B cell (primary cell): ENCODE measurements around the gene USP46. TPM values are rescaled to one million over a fixed set of nuclear protein-coding genes. Genes with fewer than 3 reads are reported as not detected.

ENCODE experiments used
- ATAC-seq: fragments of 200-7000 bp; cut with Tn5 transposase; one replicate; pipeline ENCODE4 v1.10.0; 2021; ENCODE audit warnings: low read depth, mild to moderate bottlenecking, moderate number of reproducible peaks, moderate library complexity
- CTCF ChIA-PET: fragments of 350-600 bp; sonication (Branson Sonifier 250); formaldehyde crosslinking; loops from one replicate; lab custom pipeline; 2021; ENCODE audit warnings: antibody characterized with exemption, inconsistent platforms; lab: Charles Lee
- POLR2A ChIA-PET: fragments of 350-600 bp; sonication (Branson Sonifier 250); formaldehyde crosslinking; loops from one replicate; lab custom pipeline; 2021; ENCODE audit warnings: antibody characterized with exemption; lab: Charles Lee
- DNase-seq: peaks from one replicate; pipeline ENCODE4 v3.0.0; 2013
- H2AFZ ChIP-seq: 2 replicates; pipeline ENCODE4 v1.6.1; 2012; ENCODE audit warnings: mild to moderate bottlenecking, low read depth, low read length; ENCODE audit not compliant: insufficient read depth, poor library complexity, severe bottlenecking
- H3K27ac ChIP-seq, 2 donors: 1 replicate in 1 of 2; 2 replicates in 1 of 2; pipeline ENCODE4 v1.5.1; 2012 to 2013; ENCODE audit warnings: low read length in 2 of 2, mild to moderate bottlenecking in 2 of 2, moderate library complexity in 1 of 2
- H3K27me3 ChIP-seq, 4 experiments: fragments of 200-600 bp in 1 of 4; sonication (generic) in 1 of 4; replicated peaks in 1 of 4; 1 replicate in 2 of 4; 2 replicates in 2 of 4; pipeline versions ENCODE4 v1.6.1 to v1.7.0; 2013 to 2016; ENCODE audit warnings: low read length in 3 of 4, mild to moderate bottlenecking in 2 of 4, mixed read lengths in 1 of 4, moderate library complexity in 1 of 4; ENCODE audit not compliant: insufficient read depth in 4 of 4, control insufficient read depth in 3 of 4; ENCODE audit errors: control extremely low read depth in 1 of 4
- H3K36me3 ChIP-seq, 2 experiments: replicated peaks in 1 of 2; 1 replicate in 1 of 2; 2 replicates in 1 of 2; pipeline versions ENCODE4 v1.6.1 to v1.7.1; 2013; ENCODE audit warnings: low read length in 1 of 2; ENCODE audit not compliant: insufficient read depth in 2 of 2, control insufficient read depth in 1 of 2; ENCODE audit errors: control extremely low read depth in 1 of 2, extremely low read depth in 1 of 2
- H3K4me1 ChIP-seq, 2 donors: fragments of 200-600 bp in 1 of 2; sonication (generic) in 1 of 2; 1 replicate in 1 of 2; 2 replicates in 1 of 2; pipeline versions ENCODE4 v1.5.1 to v1.6.1; 2013 to 2017; ENCODE audit warnings: low read length in 2 of 2; ENCODE audit not compliant: control insufficient read depth in 2 of 2, insufficient read depth in 2 of 2
- H3K4me2 ChIP-seq: replicated peaks from 2 replicates; pipeline ENCODE3; 2012; ENCODE audit warnings: mild to moderate bottlenecking, low read depth, low read length; ENCODE audit not compliant: poor library complexity, severe bottlenecking
- H3K4me3 ChIP-seq, 5 experiments: fragments of 200-600 bp in 1 of 5; sonication (generic) in 1 of 5; 1 replicate in 3 of 5; 2 replicates in 2 of 5; pipeline versions ENCODE4 v1.5.1 to v1.7.0; 2011 to 2016; ENCODE audit warnings: low read length in 4 of 5, mild to moderate bottlenecking in 4 of 5, low read depth in 2 of 5, control low read depth in 1 of 5, moderate library complexity in 1 of 5; ENCODE audit not compliant: insufficient read depth in 1 of 5; ENCODE audit errors: control extremely low read depth in 1 of 5, extremely low read depth in 1 of 5
- H3K79me2 ChIP-seq: fragments of 200-600 bp; sonication (generic); one replicate; pipeline ENCODE4 v1.6.0; 2016; ENCODE audit warnings: low read length; ENCODE audit not compliant: control insufficient read depth, insufficient read depth
- H3K9ac ChIP-seq: fragments of 200-600 bp; sonication (generic); 2 replicates; pipeline ENCODE4 v1.6.1; 2017; ENCODE audit warnings: mild to moderate bottlenecking, low read length, moderate library complexity
- H3K9me3 ChIP-seq, 3 donors: one replicate each; pipeline versions ENCODE4 v1.6.1 to v1.7.1; 2013; ENCODE audit warnings: low read length in 2 of 3; ENCODE audit not compliant: control insufficient read depth in 2 of 3, insufficient read depth in 1 of 3; ENCODE audit errors: control extremely low read depth in 1 of 3
- H4K20me1 ChIP-seq: 2 replicates; pipeline ENCODE4 v1.6.0; 2012; ENCODE audit warnings: mild to moderate bottlenecking, low read length; ENCODE audit not compliant: insufficient read depth, control insufficient read depth, poor library complexity, severe bottlenecking
- H3K27ac Mint-ChIP-seq: one replicate; pipeline ENCODE4 v1.8.0; 2021; ENCODE audit warnings: mixed read lengths
- H3K27me3 Mint-ChIP-seq: one replicate; pipeline ENCODE4 v1.8.0; 2021; ENCODE audit warnings: mixed read lengths
- H3K4me1 Mint-ChIP-seq: one replicate; pipeline ENCODE4 v1.8.0; 2021; ENCODE audit warnings: mixed read lengths
- H3K4me3 Mint-ChIP-seq: one replicate; pipeline ENCODE4 v1.8.0; 2021; ENCODE audit warnings: mixed read lengths
- H3K9me3 Mint-ChIP-seq: one replicate; pipeline ENCODE4 v1.8.0; 2022; ENCODE audit warnings: mixed read lengths; ENCODE audit not compliant: insufficient read depth
- CTCF ChIP-seq: fragments of 200-600 bp; IDR thresholded peaks from one replicate; pipeline ENCODE4 v1.8.0; 2022; ENCODE audit warnings: antibody characterized with exemption, mild to moderate bottlenecking
- EZH2 ChIP-seq: IDR thresholded peaks from 2 replicates; pipeline ENCODE4 v1.6.1; 2012; ENCODE audit warnings: borderline replicate concordance, low read depth, mild to moderate bottlenecking, moderate library complexity, low read length; ENCODE audit not compliant: insufficient read depth, poor library complexity, severe bottlenecking
- WGBS: methylation state at CpG from one replicate; pipeline ENCODE4 v1.1.5; 2013; ENCODE audit warnings: missing lambda C conversion rate; ENCODE audit not compliant: insufficient coverage; 5-methylcytosine and 5-hydroxymethylcytosine counted together
- intact Hi-C: fragments of 100-400 bp; cut with micrococcal nuclease; formaldehyde crosslinking; loops from one replicate; pipeline ENCODE4 v1.10.0; 2022
- polyA plus RNA-seq: library from polyadenylated mRNA; depleted of rRNA; stranded (reverse); fragments of >200 nt; gene quantifications from 2 replicates; pipeline ENCODE4 v1.2.3, GENCODE V29; 2012
- total RNA-seq, 2 donors: library from RNA; stranded (reverse); fragments of 120-200 nt in 1 of 2; gene quantifications; 1 replicate in 1 of 2; 2 replicates in 1 of 2; pipeline versions ENCODE4 v1.2.3 to v1.2.4, GENCODE V29; 2013 to 2022

The USP46 gene
- total and polyA plus RNA-seq, 2 donors (not counting 1 experiment from before 2014, with no cell fraction given), result 1.8 to 11.8 TPM

GRCh38 chr4:52614241-52614640 lies 44.9 kb downstream of the USP46 start:
- TF ChIP-seq CTCF, result no peak
- no peak for TF ChIP-seq EZH2
- Histone ChIP-seq H3K4me2 (no peak overlapping the region), H3K4me1 (no peaks in the 10 kb centered on the region), H3K27me3 (no peaks in the 10 kb centered on the region), H3K36me3 (peaks cover 1 to 2% of the 10 kb centered on the region in 2 experiments), H4K20me1 (no peaks in the 10 kb centered on the region), H2AFZ (no peak overlapping the region), H3K79me2 (no peaks in the 10 kb centered on the region), H3K9ac (no peak overlapping the region), H3K27ac (no peak overlapping the region), H3K9me3 (peaks cover 0 to 3% (median 2%) of the 10 kb centered on the region in 3 donors), H3K4me3 (no peak overlapping the region)
- ATAC-seq (no peak), DNase-seq (no peak)
- Mint-ChIP-seq H3K27ac (no peak overlapping the region), H3K9me3 (no peaks in the 10 kb centered on the region), H3K27me3 (no peaks in the 10 kb centered on the region), H3K4me1 (no peaks in the 10 kb centered on the region), H3K4me3 (no peak overlapping the region)
- ChIA-PET CTCF (no interaction called here), POLR2A (no interaction called here)
- intact Hi-C loops, result no loop called here
- no CpG with 5 or more reads among the region's 1 CpG for WGBS

- WGBS, result no CpG with 5 or more reads among the region's 1 CpG
- no peak for ATAC-seq
Observed at GRCh38 chr4:52612341-52612740, 46.8 kb downstream of the USP46 start.

More at GRCh38 chr4:52612341-52612740, 46.8 kb downstream of the USP46 start:
- Histone ChIP-seq H3K4me2 (no peak overlapping the region), H3K9ac (no peak overlapping the region), H3K79me2 (no peaks in the 10 kb centered on the region), H3K27ac (no peak overlapping the region), H3K36me3 (peaks cover 1 to 5% of the 10 kb centered on the region in 2 experiments), H3K4me3 (no peak overlapping the region), H3K9me3 (peaks cover 0 to 3% (median 2%) of the 10 kb centered on the region in 3 donors), H2AFZ (no peak overlapping the region), H4K20me1 (no peaks in the 10 kb centered on the region), H3K4me1 (no peaks in the 10 kb centered on the region), H3K27me3 (no peaks in the 10 kb centered on the region)
- intact Hi-C loops, result no loop called here
- no peak for TF ChIP-seq EZH2
- no peak for TF ChIP-seq CTCF
- no peaks in the 10 kb centered on the region for H3K27me3 Mint-ChIP-seq
- no peaks in the 10 kb centered on the region for H3K9me3 Mint-ChIP-seq
- CTCF ChIA-PET, result no interaction called here
- H3K27ac Mint-ChIP-seq, result no peak overlapping the region
- no peak overlapping the region for H3K4me3 Mint-ChIP-seq
- H3K4me1 Mint-ChIP-seq, result no peaks in the 10 kb centered on the region
- POLR2A ChIA-PET, result no interaction called here
- DNase-seq, result no peak
